K562 (cell line): ENCODE measurements around the gene FRAT1. TPM values are rescaled to one million over a fixed set of nuclear protein-coding genes. Genes with fewer than 3 reads are reported as not detected.

Source experiments
- CSDE1 ChIP-seq, 2 experiments: fragments of 450-650 bp; IDR thresholded peaks; 2 replicates each; pipeline ENCODE4 v1.6.1; 2016; ENCODE audit warnings: mild to moderate bottlenecking in 1 of 2
- EHMT2 ChIP-seq: fragments of 450-650 bp; IDR thresholded peaks from 2 replicates; pipeline ENCODE4 v1.6.1; 2018; ENCODE audit warnings: antibody characterized with exemption
- FOXP1 ChIP-seq: sonication (generic); formaldehyde crosslinking; IDR thresholded peaks from 2 replicates; pipeline ENCODE4 v1.8.0; 2022; ENCODE audit warnings: mild to moderate bottlenecking, missing genetic modification reagents
- HOXB6 ChIP-seq: fragments of 250-450 bp; sonication (Bioruptor Pico); IDR thresholded peaks from 2 replicates; pipeline ENCODE4 v1.5.1; 2022; ENCODE audit warnings: mild to moderate bottlenecking, borderline replicate concordance
- IFI16 ChIP-seq: fragments of 250-450 bp; sonication (Bioruptor Pico); IDR thresholded peaks from 2 replicates; pipeline ENCODE4 v2.1.2; 2022; ENCODE audit warnings: mild to moderate bottlenecking, inconsistent platforms
- JUNB ChIP-seq: fragments of 450-650 bp; formaldehyde crosslinking; conservative IDR thresholded peaks from 2 replicates; pipeline ENCODE4 v1.4.0; 2020; ENCODE audit warnings: mild to moderate bottlenecking
- MEF2A ChIP-seq: IDR thresholded peaks from 2 replicates; pipeline ENCODE4 v1.6.1; 2011; ENCODE audit warnings: low read depth, mild to moderate bottlenecking, low read length, moderate library complexity; ENCODE audit not compliant: control insufficient read depth
- NCOA4 ChIP-seq: fragments of 450-650 bp; IDR thresholded peaks from 2 replicates; pipeline ENCODE4 v1.6.1; 2018; ENCODE audit warnings: mild to moderate bottlenecking; ENCODE audit not compliant: partially characterized antibody
- NFYB ChIP-seq: IDR thresholded peaks from 2 replicates; pipeline ENCODE4 v1.6.1; 2011; ENCODE audit warnings: mild to moderate bottlenecking, moderate library complexity; ENCODE audit not compliant: insufficient read length; ENCODE audit errors: extremely low read depth
- NR2C1 ChIP-seq, 2 experiments: fragments of 450-650 bp; IDR thresholded peaks; 2 replicates each; pipeline ENCODE4 v1.6.1; 2017; ENCODE audit warnings: mild to moderate bottlenecking in 2 of 2, antibody characterized with exemption in 1 of 2, inconsistent platforms in 1 of 2, missing compliant biosample characterization in 1 of 2, missing genetic modification characterization in 1 of 2
- RBFOX2 ChIP-seq: fragments of 200-400 bp; formaldehyde crosslinking; IDR thresholded peaks from 2 replicates; pipeline ENCODE4 v1.6.1; 2017; ENCODE audit warnings: low read depth, mild to moderate bottlenecking, low read length, moderate library complexity
- SRSF3 ChIP-seq: fragments of 200-400 bp; formaldehyde crosslinking; IDR thresholded peaks from 2 replicates; pipeline ENCODE4 v1.6.1; 2016; ENCODE audit warnings: mild to moderate bottlenecking, low read length, moderate library complexity; ENCODE audit not compliant: insufficient read depth
- ZNF12 ChIP-seq: sonication (generic); formaldehyde crosslinking; IDR thresholded peaks from 2 replicates; pipeline ENCODE4 v1.4.0; 2020; ENCODE audit warnings: mild to moderate bottlenecking, missing genetic modification reagents
- ZNF165 ChIP-seq: fragments of 250-450 bp; sonication (Bioruptor Pico); IDR thresholded peaks from 2 replicates; pipeline ENCODE4 v1.4.0; 2020; ENCODE audit warnings: borderline replicate concordance
- polyA plus RNA-seq, 8 experiments: library from polyadenylated mRNA; depleted of rRNA in 4 of 8; stranded (reverse) in 5 of 8; unstranded in 3 of 8; fragments of >200 nt; fragmentation: Nextera tagmentation in 2 of 8; fragmentation: Illumina TruSeq in 1 of 8; extraction: Ambion mirVana in 2 of 8; extraction: Trizol in 1 of 8; gene quantifications; 2 replicates each; pipeline versions ENCODE4 v1.2.1 to v1.2.3, GENCODE V29; 2011 to 2014; ENCODE audit warnings: inconsistent platforms in 1 of 8, missing spikeins in 1 of 8
- total RNA-seq, 7 experiments: library from RNA; depleted of rRNA in 6 of 7; stranded (reverse); fragments of >200 nt in 6 of 7; fragmentation: Illumina TruSeq in 2 of 7; extraction: Trizol in 2 of 7; gene quantifications; 2 replicates each; pipeline versions ENCODE4 v1.2.1 to v1.2.3, GENCODE V29; 2011 to 2021; ENCODE audit warnings: low replicate concordance in 1 of 7
- TF ChIP-seq, protein P1 (sequence below): sonication (generic); formaldehyde crosslinking; IDR thresholded peaks from 2 replicates; pipeline ENCODE4 v1.8.1; 2023; ENCODE audit warnings: mild to moderate bottlenecking, missing genetic modification reagents
- TF ChIP-seq, protein P2 (sequence below), 2 experiments: fragments of 450-650 bp in 1 of 2; sonication (generic) in 1 of 2; formaldehyde crosslinking in 1 of 2; IDR thresholded peaks in 1 of 2; conservative IDR thresholded peaks in 1 of 2; 2 replicates each; pipeline versions ENCODE4 v1.6.1 to v1.8.1; 2016 to 2023; ENCODE audit warnings: mild to moderate bottlenecking in 2 of 2, moderate library complexity in 2 of 2, inconsistent platforms in 1 of 2, missing genetic modification reagents in 1 of 2
- TF ChIP-seq, protein P3 (sequence below): fragments of 450-650 bp; IDR thresholded peaks from 2 replicates; pipeline ENCODE4 v1.6.1; 2016; ENCODE audit warnings: antibody characterized with exemption
- TF ChIP-seq, protein P4 (sequence below): fragments of 450-650 bp; IDR thresholded peaks from one replicate; pipeline ENCODE4 v1.6.1; 2018; ENCODE audit warnings: mild to moderate bottlenecking, moderate library complexity; ENCODE audit not compliant: partially characterized antibody
- TF ChIP-seq, protein P5 (sequence below): fragments of 250-450 bp; sonication (Bioruptor Pico); IDR thresholded peaks from 2 replicates; pipeline ENCODE4 v1.4.0; 2020; ENCODE audit warnings: mild to moderate bottlenecking, moderate library complexity, borderline replicate concordance

The FRAT1 gene
- total and polyA plus RNA-seq, 9 of the 15 experiments (the other 6 are each of a cell fraction or from before 2014, with no cell fraction given): 0.11 to 4.6 (median 1.4) TPM

DNA sequence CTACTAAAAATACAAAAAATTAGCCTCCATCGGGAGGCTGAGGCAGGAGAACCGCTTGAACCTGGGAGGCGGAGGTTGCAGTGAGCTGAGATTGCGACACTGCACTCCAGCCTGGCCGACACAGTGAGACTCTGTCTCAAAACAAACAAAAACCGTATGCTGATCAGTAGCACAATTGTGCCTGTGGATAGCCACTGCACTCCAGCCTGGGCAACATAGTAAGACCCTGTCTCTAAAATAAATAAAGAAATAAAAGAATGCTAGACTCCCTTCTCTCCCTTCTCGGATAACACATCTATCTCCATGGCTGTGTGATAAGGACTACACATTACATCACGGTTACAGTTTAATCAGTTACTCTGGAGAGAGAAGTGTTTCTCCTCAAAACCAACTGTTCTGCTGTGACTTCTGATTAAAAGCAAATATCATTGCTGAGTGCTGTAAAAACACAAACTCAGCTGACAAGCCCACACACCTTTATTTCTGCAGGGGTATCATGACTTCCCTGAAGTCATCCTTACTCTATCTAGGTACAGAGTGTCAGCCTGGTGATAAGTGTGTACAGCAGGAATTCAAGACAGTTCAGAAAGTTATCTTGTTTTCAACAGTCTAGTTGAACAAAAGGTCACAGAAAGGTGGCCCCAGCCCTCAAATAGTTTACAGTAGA, 21.4 kb upstream of the FRAT1 start (continued):
- TF ChIP-seq FOXP1 (CRISPR knock-in tag): no peak
- TF ChIP-seq, protein P1, sequence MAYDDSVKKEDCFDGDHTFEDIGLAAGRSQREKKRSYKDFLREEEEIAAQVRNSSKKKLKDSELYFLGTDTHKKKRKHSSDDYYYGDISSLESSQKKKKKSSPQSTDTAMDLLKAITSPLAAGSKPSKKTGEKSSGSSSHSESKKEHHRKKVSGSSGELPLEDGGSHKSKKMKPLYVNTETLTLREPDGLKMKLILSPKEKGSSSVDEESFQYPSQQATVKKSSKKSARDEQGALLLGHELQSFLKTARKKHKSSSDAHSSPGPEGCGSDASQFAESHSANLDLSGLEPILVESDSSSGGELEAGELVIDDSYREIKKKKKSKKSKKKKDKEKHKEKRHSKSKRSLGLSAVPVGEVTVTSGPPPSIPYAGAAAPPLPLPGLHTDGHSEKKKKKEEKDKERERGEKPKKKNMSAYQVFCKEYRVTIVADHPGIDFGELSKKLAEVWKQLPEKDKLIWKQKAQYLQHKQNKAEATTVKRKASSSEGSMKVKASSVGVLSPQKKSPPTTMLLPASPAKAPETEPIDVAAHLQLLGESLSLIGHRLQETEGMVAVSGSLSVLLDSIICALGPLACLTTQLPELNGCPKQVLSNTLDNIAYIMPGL (CRISPR knock-in tag): no peak
- TF ChIP-seq, protein P2, sequence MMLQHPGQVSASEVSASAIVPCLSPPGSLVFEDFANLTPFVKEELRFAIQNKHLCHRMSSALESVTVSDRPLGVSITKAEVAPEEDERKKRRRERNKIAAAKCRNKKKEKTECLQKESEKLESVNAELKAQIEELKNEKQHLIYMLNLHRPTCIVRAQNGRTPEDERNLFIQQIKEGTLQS (IDR thresholded peaks at IDR 0.05): peak; percentile 57
- TF ChIP-seq, protein P2 (CRISPR knock-in tag; conservative IDR thresholded peaks at IDR 0.05): no peak
- TF ChIP-seq EHMT2: no peak
- no peak for TF ChIP-seq MEF2A
- no peak for TF ChIP-seq IFI16 (CRISPR knock-in tag)
- peak; percentile 40; the same call in 1 of the 2 replicates for TF ChIP-seq NR2C1 (IDR thresholded peaks at IDR 0.05)
- no peak for TF ChIP-seq NR2C1 (tag; IDR thresholded peaks at IDR 0.05)
- no peak for TF ChIP-seq JUNB (CRISPR knock-in tag)
- no peak for TF ChIP-seq RBFOX2
- TF ChIP-seq, protein P3, sequence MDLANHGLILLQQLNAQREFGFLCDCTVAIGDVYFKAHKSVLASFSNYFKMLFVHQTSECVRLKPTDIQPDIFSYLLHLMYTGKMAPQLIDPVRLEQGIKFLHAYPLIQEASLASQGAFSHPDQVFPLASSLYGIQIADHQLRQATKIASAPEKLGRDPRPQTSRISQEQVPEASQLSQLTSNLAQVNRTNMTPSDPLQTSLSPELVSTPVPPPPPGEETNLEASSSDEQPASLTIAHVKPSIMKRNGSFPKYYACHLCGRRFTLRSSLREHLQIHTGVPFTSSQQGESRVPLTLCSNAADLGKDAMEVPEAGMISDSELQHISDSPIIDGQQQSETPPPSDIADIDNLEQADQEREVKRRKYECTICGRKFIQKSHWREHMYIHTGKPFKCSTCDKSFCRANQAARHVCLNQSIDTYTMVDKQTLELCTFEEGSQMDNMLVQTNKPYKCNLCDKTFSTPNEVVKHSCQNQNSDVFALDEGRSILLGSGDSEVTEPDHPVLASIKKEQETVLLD: 0 out of 2 replicates have a peak, but pooled peaks have one; percentile 51
- TF ChIP-seq, protein P4, sequence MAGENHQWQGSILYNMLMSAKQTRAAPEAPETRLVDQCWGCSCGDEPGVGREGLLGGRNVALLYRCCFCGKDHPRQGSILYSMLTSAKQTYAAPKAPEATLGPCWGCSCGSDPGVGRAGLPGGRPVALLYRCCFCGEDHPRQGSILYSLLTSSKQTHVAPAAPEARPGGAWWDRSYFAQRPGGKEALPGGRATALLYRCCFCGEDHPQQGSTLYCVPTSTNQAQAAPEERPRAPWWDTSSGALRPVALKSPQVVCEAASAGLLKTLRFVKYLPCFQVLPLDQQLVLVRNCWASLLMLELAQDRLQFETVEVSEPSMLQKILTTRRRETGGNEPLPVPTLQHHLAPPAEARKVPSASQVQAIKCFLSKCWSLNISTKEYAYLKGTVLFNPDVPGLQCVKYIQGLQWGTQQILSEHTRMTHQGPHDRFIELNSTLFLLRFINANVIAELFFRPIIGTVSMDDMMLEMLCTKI: no peak
- no peak for TF ChIP-seq NFYB
- no peak for TF ChIP-seq SRSF3
- TF ChIP-seq HOXB6: no peak
- no peak for TF ChIP-seq ZNF165 (CRISPR knock-in tag)
- TF ChIP-seq, protein P5, sequence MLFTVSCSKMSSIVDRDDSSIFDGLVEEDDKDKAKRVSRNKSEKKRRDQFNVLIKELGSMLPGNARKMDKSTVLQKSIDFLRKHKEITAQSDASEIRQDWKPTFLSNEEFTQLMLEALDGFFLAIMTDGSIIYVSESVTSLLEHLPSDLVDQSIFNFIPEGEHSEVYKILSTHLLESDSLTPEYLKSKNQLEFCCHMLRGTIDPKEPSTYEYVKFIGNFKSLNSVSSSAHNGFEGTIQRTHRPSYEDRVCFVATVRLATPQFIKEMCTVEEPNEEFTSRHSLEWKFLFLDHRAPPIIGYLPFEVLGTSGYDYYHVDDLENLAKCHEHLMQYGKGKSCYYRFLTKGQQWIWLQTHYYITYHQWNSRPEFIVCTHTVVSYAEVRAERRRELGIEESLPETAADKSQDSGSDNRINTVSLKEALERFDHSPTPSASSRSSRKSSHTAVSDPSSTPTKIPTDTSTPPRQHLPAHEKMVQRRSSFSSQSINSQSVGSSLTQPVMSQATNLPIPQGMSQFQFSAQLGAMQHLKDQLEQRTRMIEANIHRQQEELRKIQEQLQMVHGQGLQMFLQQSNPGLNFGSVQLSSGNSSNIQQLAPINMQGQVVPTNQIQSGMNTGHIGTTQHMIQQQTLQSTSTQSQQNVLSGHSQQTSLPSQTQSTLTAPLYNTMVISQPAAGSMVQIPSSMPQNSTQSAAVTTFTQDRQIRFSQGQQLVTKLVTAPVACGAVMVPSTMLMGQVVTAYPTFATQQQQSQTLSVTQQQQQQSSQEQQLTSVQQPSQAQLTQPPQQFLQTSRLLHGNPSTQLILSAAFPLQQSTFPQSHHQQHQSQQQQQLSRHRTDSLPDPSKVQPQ (CRISPR knock-in tag): no peak
- no peak for TF ChIP-seq CSDE1 (IDR thresholded peaks at IDR 0.05)
- no peak for TF ChIP-seq ZNF12 (CRISPR knock-in tag)
- no peak for TF ChIP-seq NCOA4
